Fibroblast of the conjunctiva (primary cell): ENCODE data around the gene CCDC83.
"Not testable (repeated sequence)": the region's sequence is repeated elsewhere in the genome, so short reads cannot be mapped to it uniquely, and the experiment has no call there.

Source experiments
- DNase-seq: peaks from one replicate; pipeline ENCODE4 v3.0.0-alpha.2; 2010; ENCODE audit warnings: low read depth

Gene CCDC83

GRCh38 chr11:85835729-85836128, 19.5 kb upstream of the CCDC83 start:
- DNase-seq, result no peak

- not testable (repeated sequence) for DNase-seq
These were observed 14.3 kb upstream of the CCDC83 start for GRCh38 chr11:85840932-85841331.

DNA sequence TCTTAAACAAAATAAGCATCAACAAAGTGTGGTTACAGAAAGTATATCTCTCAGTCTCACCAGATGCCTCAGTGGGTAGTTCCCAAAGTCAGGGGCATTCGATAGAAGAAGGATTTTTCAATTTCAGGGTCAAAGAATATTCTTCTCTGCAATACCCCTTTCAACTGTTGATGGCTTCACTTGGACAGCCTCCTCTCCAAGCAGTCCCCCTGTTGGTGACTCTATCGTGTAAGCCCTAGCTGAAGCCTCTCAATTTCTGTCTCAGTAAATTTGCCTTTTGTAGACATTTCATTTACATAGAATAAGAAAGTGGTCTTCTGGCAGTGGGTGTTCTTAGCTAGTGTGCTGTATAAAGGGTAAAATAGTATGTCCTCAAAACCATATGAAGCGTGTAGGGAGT, 11.3 kb upstream of the CCDC83 start:
- DNase-seq, result no peak

DNA sequence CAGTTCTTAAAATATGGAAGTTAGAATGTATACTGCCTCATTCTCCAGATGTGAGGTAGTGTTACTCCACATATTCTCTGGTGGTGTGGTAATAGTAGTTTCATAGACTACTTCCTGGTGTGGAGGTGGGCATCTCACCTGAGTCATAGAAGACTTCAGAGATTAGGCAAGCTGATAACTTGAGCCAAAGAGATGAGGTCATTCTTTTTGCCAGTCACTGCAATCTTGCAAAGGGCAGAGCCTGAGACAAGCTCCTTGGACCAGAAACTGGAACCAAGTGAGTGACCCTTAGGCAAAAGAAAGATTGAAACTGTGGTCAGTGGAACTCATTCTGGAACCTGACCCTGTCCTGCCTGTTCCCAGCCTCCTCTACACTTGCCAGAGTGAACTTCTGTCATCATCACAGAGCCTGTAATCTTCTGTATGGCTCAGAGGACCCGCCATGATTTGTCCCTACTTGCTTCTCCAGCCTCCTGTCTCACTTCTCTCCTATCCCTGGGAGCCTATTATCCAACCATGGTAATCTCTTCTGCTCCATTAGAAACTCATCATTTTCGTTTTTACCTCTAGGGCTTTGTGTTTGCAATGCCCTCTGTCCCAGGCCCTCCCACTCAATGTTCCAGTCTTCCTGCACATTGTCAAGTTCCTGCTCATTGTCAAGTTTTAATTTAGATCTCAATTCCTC, 10.6 kb upstream of the CCDC83 start:
- no peak for DNase-seq

- no peak for DNase-seq
These were observed 10.0 kb upstream of the CCDC83 start for GRCh38 chr11:85845124-85845631.

DNA sequence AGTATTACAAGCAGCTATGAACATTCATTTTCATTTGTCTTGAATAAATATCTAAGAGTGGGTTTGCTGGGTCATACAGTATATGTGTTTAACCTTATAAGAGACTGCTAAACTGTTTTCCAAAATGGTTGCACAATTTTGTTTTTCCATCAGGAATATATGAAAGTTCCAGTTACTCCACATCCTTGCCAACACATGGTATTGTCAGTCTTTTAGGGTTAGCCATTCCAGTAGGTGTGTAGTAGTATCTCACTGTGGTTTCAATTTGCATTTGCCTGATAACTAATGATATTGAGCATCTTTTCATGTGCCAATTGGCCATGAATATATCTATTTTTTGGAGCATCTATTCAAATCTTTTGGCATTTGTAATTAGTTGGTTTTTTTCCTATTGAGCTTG, 7.7 kb upstream of the CCDC83 start:
- no peak for DNase-seq

GRCh38 chr11:85848006-85848405, 7.2 kb upstream of the CCDC83 start:
- no peak for DNase-seq

DNA sequence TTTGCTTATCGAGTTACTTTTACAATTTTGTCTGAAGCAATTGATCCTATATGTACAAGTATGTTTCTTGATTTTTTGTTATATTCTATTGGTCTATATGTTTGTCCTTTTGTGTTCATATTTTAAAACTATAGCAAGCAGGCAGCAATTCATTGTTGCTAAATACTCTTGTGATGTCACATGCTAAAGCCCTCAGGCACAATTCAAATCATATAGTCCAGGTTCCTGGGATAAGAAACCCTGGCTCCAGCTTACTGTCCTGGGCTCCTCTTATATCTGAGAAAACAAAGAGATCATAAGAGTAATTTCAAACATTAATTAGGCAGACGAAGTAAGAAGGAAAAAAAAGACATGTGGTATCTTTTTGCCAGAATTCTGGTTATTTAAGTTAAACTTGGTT, 6.6 kb upstream of the CCDC83 start:
- no peak for DNase-seq

- DNase-seq, result not testable (repeated sequence)
These were observed 2.4 kb upstream of the CCDC83 start for GRCh38 chr11:85852754-85853153.

DNA sequence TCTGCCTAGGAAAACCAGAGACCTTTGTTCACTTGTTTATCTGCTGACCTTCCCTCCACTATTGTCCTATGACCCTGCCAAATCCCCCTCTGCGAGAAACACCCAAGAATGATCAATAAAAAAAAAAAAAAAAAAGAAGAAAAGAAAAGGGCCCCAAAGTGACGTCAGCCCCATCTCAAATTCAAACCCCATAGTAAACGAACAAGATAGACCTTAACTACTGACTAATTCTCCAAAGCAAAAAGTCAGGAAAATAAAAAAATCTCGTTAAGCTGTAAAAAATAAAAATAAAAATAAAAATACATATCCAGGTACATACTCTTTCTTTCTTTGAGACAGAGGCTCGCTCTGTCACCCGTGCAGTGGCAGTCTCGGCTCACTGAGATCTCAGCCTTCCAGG, 1.6 kb upstream of the CCDC83 start:
- not testable (repeated sequence) for DNase-seq

DNA sequence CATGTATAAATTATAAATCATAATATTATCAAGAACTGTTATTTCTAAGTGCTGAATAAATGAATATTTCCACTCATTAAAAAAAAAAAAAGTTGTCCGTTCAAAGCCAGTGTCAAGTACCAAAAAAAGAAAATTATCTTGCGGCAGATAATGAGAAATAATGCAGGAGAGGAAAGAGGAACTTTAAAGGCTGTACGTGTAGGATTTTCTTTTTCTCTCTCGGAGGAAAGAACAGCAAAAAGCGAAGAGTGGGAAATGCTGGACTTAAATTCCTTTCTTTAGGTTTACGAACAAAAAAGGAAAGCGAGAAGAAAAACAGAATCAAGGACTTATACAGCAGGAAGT, 999 bp upstream of the CCDC83 start:
- no peak for DNase-seq

GRCh38 chr11:85854557-85855340, 434 bp upstream of the CCDC83 start:
- peak; percentile 87 for DNase-seq

DNA sequence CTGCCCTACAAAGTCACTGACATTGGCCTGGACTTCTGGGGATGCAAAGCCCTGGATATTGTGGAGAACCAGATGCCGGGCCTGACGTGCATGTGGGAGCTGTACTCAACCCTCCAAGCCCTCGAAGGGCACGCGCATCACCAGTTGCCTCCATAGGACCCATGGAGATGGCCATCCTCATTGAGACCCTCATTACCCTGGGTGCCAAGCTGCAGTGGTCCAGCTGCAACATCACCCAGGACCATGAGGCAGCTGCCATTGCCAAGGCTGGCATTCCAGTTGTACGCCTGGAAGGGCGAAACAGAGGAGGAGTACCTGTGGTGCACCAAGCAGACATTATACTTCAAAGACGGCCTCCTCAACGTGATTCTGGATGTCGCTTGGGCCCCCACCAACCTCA, 1.9 kb downstream of the CCDC83 start:
- no peak for DNase-seq

- not testable (repeated sequence) for DNase-seq
These were observed 4.4 kb downstream of the CCDC83 start for GRCh38 chr11:85859541-85859940.

GRCh38 chr11:85863855-85864254, 8.7 kb downstream of the CCDC83 start:
- DNase-seq, result no peak

DNA sequence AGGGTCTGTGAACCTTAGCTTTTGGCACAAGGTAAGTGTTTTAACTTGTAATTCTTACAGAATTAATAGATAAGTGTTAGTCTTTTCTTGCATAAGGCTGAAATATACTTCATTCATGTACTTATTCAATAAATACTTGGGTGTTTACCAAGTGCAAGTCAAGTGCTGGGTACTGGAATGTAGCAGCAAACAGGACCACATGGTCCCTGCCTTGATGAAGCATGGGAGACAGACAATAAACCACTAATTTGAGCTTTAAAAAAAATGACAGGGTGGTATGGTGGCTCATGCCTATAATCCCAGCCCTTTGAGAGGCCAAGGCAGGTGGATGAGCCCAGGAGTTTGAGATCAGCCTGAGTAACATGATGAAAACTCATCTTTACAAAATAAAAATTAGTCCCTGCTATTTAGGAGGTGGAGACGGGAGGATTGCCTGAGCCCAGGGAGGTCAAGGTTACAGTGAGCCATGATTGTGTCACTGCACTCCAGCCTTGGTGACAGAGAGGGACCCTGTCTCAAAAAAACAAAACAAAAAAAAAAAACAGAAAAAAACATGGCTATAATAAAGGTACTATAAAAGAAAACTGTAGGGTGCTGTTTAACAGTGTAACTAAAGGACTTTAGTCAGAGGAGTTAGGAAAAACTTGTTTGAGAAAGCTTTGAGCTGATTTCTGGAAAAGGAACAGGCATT, 11.1 kb downstream of the CCDC83 start:
- DNase-seq, result no peak

DNA sequence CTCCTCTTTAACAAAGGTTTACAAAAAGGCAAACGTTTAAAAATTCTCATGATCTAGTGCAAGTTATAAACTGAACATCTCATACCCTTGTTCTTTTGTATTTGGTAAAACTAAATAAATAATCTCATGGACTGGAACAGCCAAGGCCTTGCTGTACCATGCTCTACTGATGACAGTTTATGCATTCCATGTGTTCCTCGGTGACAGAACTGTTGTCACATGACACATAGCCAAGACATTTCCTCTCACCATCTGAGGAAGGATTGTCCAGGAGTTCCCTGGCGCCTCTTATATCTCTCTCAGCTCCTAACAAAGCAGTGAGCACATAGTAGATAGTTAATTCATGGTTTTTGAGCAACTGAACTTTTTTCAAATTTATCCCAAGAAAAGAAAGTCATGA, 12.6 kb downstream of the CCDC83 start:
- DNase-seq, result no peak

- DNase-seq, result no peak
These were observed 14.6 kb downstream of the CCDC83 start for GRCh38 chr11:85869781-85870180.

DNA sequence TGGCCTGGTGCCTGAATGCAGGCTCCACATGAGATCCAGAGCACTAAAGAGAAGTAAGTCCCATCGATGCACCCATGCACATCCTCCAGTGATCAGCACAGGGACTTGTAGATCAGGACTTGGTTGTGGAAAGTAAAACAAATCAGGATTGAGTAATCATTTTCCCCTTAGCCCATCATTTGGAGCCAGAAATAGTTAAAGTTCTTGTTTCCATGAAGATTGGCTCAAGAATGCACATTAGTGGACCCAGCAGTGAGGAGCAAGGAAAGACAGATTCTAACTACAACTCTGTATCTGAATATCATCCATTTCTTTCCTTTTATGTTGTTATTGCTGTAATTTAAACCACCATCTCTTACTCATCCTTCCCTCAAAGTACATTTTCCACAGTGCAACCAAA, 19.1 kb downstream of the CCDC83 start:
- DNase-seq, result no peak

GRCh38 chr11:85875505-85875904, 20.3 kb downstream of the CCDC83 start:
- no peak for DNase-seq

DNA sequence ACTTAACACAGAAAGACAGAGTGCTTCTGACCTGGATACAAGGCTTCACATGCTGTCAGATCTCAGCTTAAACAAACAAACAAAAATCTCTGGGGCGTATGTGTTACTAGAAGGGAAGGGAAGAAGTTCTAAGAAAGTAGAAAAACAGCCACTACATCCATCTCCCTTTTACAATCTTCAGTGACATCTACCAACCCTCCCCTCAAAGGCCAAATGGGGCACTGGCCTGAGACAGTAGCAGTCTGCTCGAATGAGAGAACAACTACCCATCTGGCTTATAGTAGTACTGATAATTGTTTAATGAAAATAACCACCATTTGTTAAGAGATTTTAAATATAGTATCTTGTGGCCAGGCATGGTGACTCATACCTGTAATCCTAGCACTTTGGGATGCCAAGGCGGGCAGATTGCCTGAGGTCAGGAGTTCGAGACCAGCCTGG, 29.4 kb downstream of the CCDC83 start:
- no peak for DNase-seq

DNA sequence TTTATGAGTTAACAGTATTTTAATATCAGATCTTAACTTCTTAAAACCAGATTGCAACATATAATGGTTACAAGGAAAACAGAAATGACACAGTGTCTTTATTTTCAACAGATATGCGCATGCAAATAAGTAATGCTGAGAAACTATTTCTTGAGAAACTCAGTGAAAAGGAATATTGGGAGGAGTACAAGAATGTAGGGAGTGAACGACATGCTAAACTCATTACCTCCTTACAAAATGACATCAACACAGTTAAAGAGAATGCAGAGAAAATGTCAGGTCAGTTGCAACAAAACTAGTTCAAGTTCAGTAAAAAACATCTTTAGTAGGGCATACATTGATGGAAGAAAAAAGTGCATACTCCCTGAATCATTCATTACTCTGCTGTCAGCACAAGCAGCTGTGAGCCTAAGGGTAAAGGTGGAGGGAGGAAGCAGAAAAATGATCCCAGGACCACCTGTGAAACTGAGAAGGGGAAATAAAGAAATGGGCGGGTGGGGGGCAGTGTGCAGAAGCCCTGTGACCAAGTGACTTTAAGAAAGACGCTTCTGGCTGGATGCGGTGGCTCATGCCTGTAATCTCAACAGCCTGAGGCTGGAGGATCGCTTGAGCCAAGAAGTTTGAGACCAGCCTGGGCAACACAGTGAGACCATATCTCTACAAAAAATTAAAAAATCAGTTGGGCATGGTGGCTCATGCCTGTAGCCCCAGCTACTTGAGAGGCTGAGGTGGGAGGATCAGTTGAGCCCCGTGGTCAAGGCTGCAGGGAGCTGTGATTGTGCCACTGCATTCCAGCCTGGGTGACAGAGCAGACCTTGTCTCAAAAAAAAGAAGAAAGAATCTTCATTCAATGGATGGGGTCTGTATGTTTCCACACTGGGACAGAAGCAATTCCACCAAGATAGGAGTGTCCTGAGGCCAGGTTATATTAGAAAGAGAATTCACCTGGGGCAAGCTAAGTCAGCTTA, 31.2 kb downstream of the CCDC83 start:
- peak; percentile 34 for DNase-seq
